GM12865 (cell line): ENCODE data around the gene COL18A1.

Source experiments
- DNase-seq: peaks from one replicate; pipeline ENCODE4 v3.0.0; 2010; ENCODE audit warnings: low read depth
- H3K4me3 ChIP-seq: 2 replicates; pipeline ENCODE4 v1.5.1; 2011; ENCODE audit warnings: mild to moderate bottlenecking, low read depth, low read length, control low read depth
- CTCF ChIP-seq: IDR thresholded peaks from 2 replicates; pipeline ENCODE4 v1.5.1; 2011; ENCODE audit warnings: low read length, control low read depth, low read depth, inconsistent platforms; ENCODE audit not compliant: insufficient read depth; ENCODE audit errors: missing control alignments

The COL18A1 gene

GRCh38 chr21:45379901-45380330, 25.0 kb upstream of the COL18A1 start:
- no peak for TF ChIP-seq CTCF
- DNase-seq: no peak
- H3K4me3 ChIP-seq: no peak overlapping the region

GRCh38 chr21:45380566-45380965, 24.4 kb upstream of the COL18A1 start:
- DNase-seq: no peak
- no peak overlapping the region for H3K4me3 ChIP-seq
- no peak for TF ChIP-seq CTCF

- no peak for DNase-seq
- TF ChIP-seq CTCF: no peak
- no peak overlapping the region for H3K4me3 ChIP-seq
Measured at GRCh38 chr21:45381036-45381787, 23.8 kb upstream of the COL18A1 start.

- DNase-seq: no peak
- no peak for TF ChIP-seq CTCF
Measured at GRCh38 chr21:45381865-45382696, 22.9 kb upstream of the COL18A1 start.

GRCh38 chr21:45382697-45382997, 22.3 kb upstream of the COL18A1 start:
- H3K4me3 ChIP-seq: no peak overlapping the region
- no peak for DNase-seq
- no peak for TF ChIP-seq CTCF

More at GRCh38 chr21:45381865-45382696, 22.9 kb upstream of the COL18A1 start:
- no peak overlapping the region for H3K4me3 ChIP-seq

- TF ChIP-seq CTCF: no peak
- H3K4me3 ChIP-seq: no peak overlapping the region
- DNase-seq: no peak
Measured at GRCh38 chr21:45383111-45383614, 21.8 kb upstream of the COL18A1 start.
